PC-3 (cell line): Measurements from ENCODE around the gene FAM221B. TPM values are rescaled to one million over a fixed set of nuclear protein-coding genes. Genes with fewer than 3 reads are reported as not detected.

Experiments
- ATAC-seq: fragments of 200-7000 bp; cut with Tn5 transposase; 2 replicates; pipeline ENCODE4 v1.9.1; 2020; ENCODE audit warnings: mild to moderate bottlenecking, moderate library complexity
- Bru-seq: library from RNA; stranded (reverse); fragments of 400-500 nt; gene quantifications from one replicate; lab custom pipeline; 2021; lab: Mats Ljungman, UMichigan
- BruChase-seq, 2 experiments: library from RNA; stranded (reverse); fragments of 400-500 nt; gene quantifications; one replicate each; lab custom pipeline; 2021; lab: Mats Ljungman, UMichigan
- BruUV-seq: library from RNA; stranded (reverse); fragments of 400-500 nt; replicated peaks from 2 replicates; lab custom pipeline; 2021; lab: Mats Ljungman, UMichigan
- CTCF ChIA-PET: fragments of 300-600 bp; sonication (Branson Sonifier 250); formaldehyde crosslinking; loops from one replicate; lab custom pipeline; 2022; ENCODE audit warnings: antibody characterized with exemption; lab: Charles Lee
- POLR2A ChIA-PET: fragments of 300-600 bp; sonication (Branson Sonifier 250); formaldehyde crosslinking; loops from one replicate; lab custom pipeline; 2022; ENCODE audit warnings: antibody characterized with exemption; ENCODE audit not compliant: unreplicated experiment; lab: Charles Lee
- DNase-seq: peaks from one replicate; pipeline ENCODE4 v3.0.0-alpha.2; 2015
- H2AFZ ChIP-seq: fragments of 300-600 bp; sonication (generic); 2 replicates; pipeline ENCODE4 v1.6.0; 2016; ENCODE audit warnings: antibody characterized with exemption, low read length
- H3F3A ChIP-seq: fragments of 300-600 bp; sonication (generic); one replicate; pipeline ENCODE4 v1.6.0; 2017; ENCODE audit warnings: antibody characterized with exemption, low read length, control low read depth, mild to moderate bottlenecking; ENCODE audit not compliant: unreplicated experiment
- H3K27ac ChIP-seq: fragments of 300-600 bp; sonication (generic); 2 replicates; pipeline ENCODE4 v1.5.1; 2016; ENCODE audit warnings: mild to moderate bottlenecking, low read length
- H3K27me3 ChIP-seq: fragments of 300-600 bp; sonication (generic); 2 replicates; pipeline ENCODE4 v1.6.1; 2016; ENCODE audit warnings: low read length, mixed read lengths
- H3K36me3 ChIP-seq: fragments of 300-600 bp; sonication (generic); 2 replicates; pipeline ENCODE4 v1.6.1; 2016; ENCODE audit warnings: low read depth, mixed run types, low read length, mixed read lengths
- H3K4me1 ChIP-seq: fragments of 300-600 bp; sonication (generic); 2 replicates; pipeline ENCODE4 v1.5.1; 2016; ENCODE audit warnings: low read length; ENCODE audit not compliant: insufficient read depth
- H3K4me2 ChIP-seq: fragments of 300-600 bp; sonication (generic); 2 replicates; pipeline ENCODE4 v1.6.0; 2016; ENCODE audit warnings: low read length
- H3K4me3 ChIP-seq: fragments of 300-600 bp; sonication (generic); 2 replicates; pipeline ENCODE4 v1.5.1; 2016; ENCODE audit warnings: mild to moderate bottlenecking, low read length, mixed read lengths
- H3K79me2 ChIP-seq: fragments of 300-600 bp; sonication (generic); 2 replicates; pipeline ENCODE4 v1.6.1; 2017; ENCODE audit warnings: low read length, mixed read lengths
- H3K9ac ChIP-seq: fragments of 300-600 bp; sonication (generic); 2 replicates; pipeline ENCODE4 v1.6.0; 2016; ENCODE audit warnings: mild to moderate bottlenecking, low read length
- H3K9me2 ChIP-seq: fragments of 300-600 bp; sonication (generic); replicated peaks from 2 replicates; pipeline ENCODE4 v1.6.1; 2016; ENCODE audit warnings: mixed run types, low read length, mixed read lengths
- H3K9me3 ChIP-seq: fragments of 300-600 bp; sonication (generic); 2 replicates; pipeline ENCODE4 v1.6.1; 2016; ENCODE audit warnings: low read length, mixed read lengths
- H4K20me1 ChIP-seq: fragments of 300-600 bp; sonication (generic); 2 replicates; pipeline ENCODE4 v1.6.1; 2016; ENCODE audit warnings: low read length, mixed read lengths
- CTCF ChIP-seq: fragments of 300-600 bp; sonication (generic); conservative IDR thresholded peaks from 2 replicates; pipeline ENCODE4 v1.5.1; 2017; ENCODE audit warnings: antibody characterized with exemption, low read depth, mild to moderate bottlenecking, low read length
- EZH2 ChIP-seq: fragments of 300-600 bp; sonication (generic); IDR thresholded peaks from one replicate; pipeline ENCODE4 v1.6.1; 2017; ENCODE audit warnings: antibody characterized with exemption, mild to moderate bottlenecking, low read length; ENCODE audit not compliant: unreplicated experiment
- EZH2phosphoT487 ChIP-seq: fragments of 300-600 bp; sonication (generic); IDR thresholded peaks from 2 replicates; pipeline ENCODE4 v1.6.1; 2018; ENCODE audit warnings: mild to moderate bottlenecking, antibody characterized with exemption, low read length, borderline replicate concordance
- intact Hi-C: fragments of 100-400 bp; cut with micrococcal nuclease; formaldehyde crosslinking; loops from 2 replicates; pipeline ENCODE4 v1.9.0; 2023
- long read RNA-seq: library from polyadenylated mRNA; unstranded; transcript quantifications from one replicate; pipeline ENCODE4 v2.0.0, GENCODE V29; 2021; ENCODE audit not compliant: unreplicated experiment
- total RNA-seq: library from RNA; depleted of rRNA; stranded (reverse); fragments of >200 nt; gene quantifications from 2 replicates; pipeline ENCODE4 v1.2.3, GENCODE V29; 2014; rRNA removed

The FAM221B gene
- total RNA-seq (0.29 TPM in 1 of 2 replicates, not detected in the other), Bru-seq, nascent RNA (percentile 18 among the genes with signal in this experiment), BruChase-seq, experiment 1, labeled RNA remaining after a 6-hour chase (percentile 17 among the genes with signal in this experiment), BruChase-seq, experiment 2, labeled RNA remaining after a 2-hour chase (percentile 16 among the genes with signal in this experiment)
- long read RNA-seq, partial matches to known transcripts: 0 of 4 reads
- long read RNA-seq, other reads (novel, unspliced or antisense): 4 of 4 reads

- no peaks in the 10 kb centered on the region for H3F3A ChIP-seq
- H3K9me2 ChIP-seq: no peaks in the 10 kb centered on the region
- no peaks in the 10 kb centered on the region for H3K36me3 ChIP-seq
- DNase-seq (no peak), ATAC-seq (no peak)
- H3K9me3 ChIP-seq: no peaks in the 10 kb centered on the region
- peak within 1 kb of the TSS; percentile 62 for H3K9ac ChIP-seq
- H3K79me2 ChIP-seq: no peaks in the 10 kb centered on the region
- H2AFZ ChIP-seq: peak within 1 kb of the TSS; percentile 97
- H3K4me1 ChIP-seq: peaks cover 23% of the 10 kb centered on the region
- ChIA-PET CTCF (interaction anchor here (0.6 kb wide), 1 partner anchor 54 kb away, joined by 5 read pairs; no protein-coding TSS in a partner anchor), POLR2A (interaction anchor here (0.7 kb wide), 1 partner anchor 236 kb away, joined by 3 read pairs; no protein-coding TSS in a partner anchor)
- no peaks in the 10 kb centered on the region for H4K20me1 ChIP-seq
- no TSS peak for BruUV-seq
- H3K4me2 ChIP-seq: peak within 1 kb of the TSS; percentile 96
- peak within 1 kb of the TSS; percentile 86 for H3K4me3 ChIP-seq
- no peaks in the 10 kb centered on the region for H3K27me3 ChIP-seq
- no peak for TF ChIP-seq CTCF
- no peak for TF ChIP-seq EZH2phosphoT487
- TF ChIP-seq EZH2: no peak
- H3K27ac ChIP-seq: no peak within 1 kb of the TSS
- intact Hi-C loops: loop anchor here (10.0 kb wide), 1 partner anchor 54 kb away; no protein-coding TSS in a partner anchor
Observed at GRCh38 chr9:35828716-35829083, at the start of gene FAM221B. TSS of gene FAM221B (minus strand) at chr9:35828732. CDS start at chr9:35826161, 2,571 bp downstream.

GRCh38 chr9:35872505-35872904 is 44.0 kb upstream of the FAM221B start:
- ChIA-PET CTCF (interaction anchor here (0.8 kb wide), 1 partner anchor 46 kb away, joined by 3 read pairs; no protein-coding TSS in a partner anchor), POLR2A (interaction anchor here (0.6 kb wide), 1 partner anchor 101 kb away, joined by 3 read pairs; no protein-coding TSS in a partner anchor)
- Histone ChIP-seq H3K79me2 (no peaks in the 10 kb centered on the region), H3K27ac (no peak overlapping the region), H4K20me1 (no peaks in the 10 kb centered on the region), H2AFZ (no peak overlapping the region), H3K9me3 (no peaks in the 10 kb centered on the region), H3F3A (no peaks in the 10 kb centered on the region), H3K4me3 (no peak overlapping the region), H3K4me2 (no peak overlapping the region), H3K27me3 (no peaks in the 10 kb centered on the region), H3K36me3 (no peaks in the 10 kb centered on the region), H3K9me2 (no peaks in the 10 kb centered on the region), H3K9ac (no peak overlapping the region), H3K4me1 (peaks cover 9% of the 10 kb centered on the region)
- ATAC-seq: no peak
- BruUV-seq: no TSS peak
- TF ChIP-seq EZH2phosphoT487 (no peak), CTCF (no peak), EZH2 (no peak)
- intact Hi-C loops: no loop called here
- DNase-seq: no peak

GRCh38 chr9:35871545-35871944 is 43.0 kb upstream of the FAM221B start:
- Histone ChIP-seq H3K4me3 (no peak overlapping the region), H3K9me2 (no peaks in the 10 kb centered on the region), H3K4me1 (peaks cover 9% of the 10 kb centered on the region), H2AFZ (no peak overlapping the region), H3K9me3 (no peaks in the 10 kb centered on the region), H3K4me2 (no peak overlapping the region), H3K27ac (no peak overlapping the region), H3K36me3 (no peaks in the 10 kb centered on the region), H3K79me2 (no peaks in the 10 kb centered on the region), H4K20me1 (no peaks in the 10 kb centered on the region), H3K9ac (no peak overlapping the region), H3F3A (no peaks in the 10 kb centered on the region), H3K27me3 (no peaks in the 10 kb centered on the region)
- intact Hi-C loops: no loop called here
- no TSS peak for BruUV-seq
- TF ChIP-seq CTCF (no peak), EZH2 (no peak), EZH2phosphoT487 (no peak)
- CTCF ChIA-PET: no interaction called here
- DNase-seq (peak; percentile 93), ATAC-seq (peak; percentile 99)
- POLR2A ChIA-PET: no interaction called here
